HEK293 (cell line): ENCODE results near the gene FA2H.

ENCODE experiments used
- CTCF ChIP-seq: fragments of 450-650 bp; formaldehyde crosslinking; IDR thresholded peaks from 2 replicates; pipeline ENCODE4 v1.5.1; 2016; ENCODE audit warnings: missing biosample characterization, missing genetic modification characterization
- PBX3 ChIP-seq: sonication (generic); formaldehyde crosslinking; IDR thresholded peaks from 2 replicates; pipeline ENCODE4 v1.8.1; 2022; ENCODE audit warnings: mild to moderate bottlenecking, moderate library complexity, missing genetic modification reagents
- REST ChIP-seq: fragments of 450-650 bp; formaldehyde crosslinking; IDR thresholded peaks from 2 replicates; pipeline ENCODE4 v1.5.1; 2016; ENCODE audit warnings: missing biosample characterization, missing genetic modification characterization
- ZNF274 ChIP-seq, 2 experiments: fragments of 200-500 bp in 1 of 2; fragments of 450-650 bp in 1 of 2; sonication (Bioruptor generic) in 1 of 2; formaldehyde crosslinking in 1 of 2; IDR thresholded peaks; 2 replicates each; pipeline versions ENCODE4 v1.5.1 to v1.6.1; 2014 to 2016; ENCODE audit warnings: borderline replicate concordance in 1 of 2, inconsistent platforms in 1 of 2, low read length in 1 of 2, missing biosample characterization in 1 of 2, missing genetic modification characterization in 1 of 2

- TF ChIP-seq CTCF (tag by site-specific recombination): no peak
- no peak for TF ChIP-seq ZNF274 (IDR thresholded peaks at IDR 0.05; ENCODE audit: low read length)
- no peak for TF ChIP-seq ZNF274 (tag by site-specific recombination; IDR thresholded peaks at IDR 0.05; ENCODE audit: borderline replicate concordance)
- TF ChIP-seq PBX3 (CRISPR knock-in tag): no peak
- TF ChIP-seq REST (tag by site-specific recombination): no peak
Measured at GRCh38 chr16:74744566-74744965, 30.1 kb downstream of the FA2H start.
